HepG2 (cell line): Measurements from ENCODE around the gene MXRA7. TPM values are rescaled to one million over a fixed set of nuclear protein-coding genes. Genes with fewer than 3 reads are reported as not detected.

ENCODE experiments used
- AKAP8 ChIP-seq: sonication (generic); formaldehyde crosslinking; IDR thresholded peaks from 2 replicates; pipeline ENCODE4 v1.5.1; 2020; ENCODE audit warnings: mild to moderate bottlenecking, missing genetic modification reagents
- ARNT ChIP-seq: fragments of 450-650 bp; IDR thresholded peaks from 2 replicates; pipeline ENCODE4 v1.6.1; 2017
- CSRNP2 ChIP-seq: sonication (generic); formaldehyde crosslinking; conservative IDR thresholded peaks from 2 replicates; pipeline ENCODE4 v1.8.0; 2022; ENCODE audit warnings: low read depth, missing genetic modification reagents
- DNMT1 ChIP-seq: sonication (generic); formaldehyde crosslinking; IDR thresholded peaks from 2 replicates; pipeline ENCODE4 v1.5.1; 2020; ENCODE audit warnings: mild to moderate bottlenecking, missing genetic modification reagents
- FOXC1 ChIP-seq: sonication (generic); formaldehyde crosslinking; IDR thresholded peaks from 2 replicates; pipeline ENCODE4 v1.8.0; 2022; ENCODE audit warnings: mild to moderate bottlenecking, missing genetic modification reagents, borderline replicate concordance
- GABPB1 ChIP-seq: IDR thresholded peaks from 2 replicates; pipeline ENCODE4 v1.6.1; 2016; ENCODE audit warnings: mild to moderate bottlenecking, missing genetic modification reagents, moderate library complexity, missing compliant biosample characterization
- ISX ChIP-seq: sonication (generic); formaldehyde crosslinking; conservative IDR thresholded peaks from 2 replicates; pipeline ENCODE4 v1.5.0; 2020; ENCODE audit warnings: missing genetic modification reagents
- MXI1 ChIP-seq: IDR thresholded peaks from 3 replicates; pipeline ENCODE4 v1.6.1; 2012; ENCODE audit warnings: low read depth, low read length, inconsistent platforms, borderline replicate concordance
- RFXAP ChIP-seq: sonication (generic); formaldehyde crosslinking; IDR thresholded peaks from 2 replicates; pipeline ENCODE4 v1.4.0; 2020; ENCODE audit warnings: missing genetic modification reagents, borderline replicate concordance
- TFE3 ChIP-seq: IDR thresholded peaks from 2 replicates; pipeline ENCODE4 v1.6.1; 2016
- ZBTB33 ChIP-seq: sonication (generic); formaldehyde crosslinking; IDR thresholded peaks from 2 replicates; pipeline ENCODE4 v1.4.0; 2020; ENCODE audit warnings: missing genetic modification reagents
- ZBTB37 ChIP-seq: sonication (generic); formaldehyde crosslinking; IDR thresholded peaks from 2 replicates; pipeline ENCODE4 v1.4.0; 2020; ENCODE audit warnings: mild to moderate bottlenecking, missing genetic modification reagents
- ZC3H4 ChIP-seq: sonication (generic); formaldehyde crosslinking; IDR thresholded peaks from 2 replicates; pipeline ENCODE4 v1.4.0; 2020; ENCODE audit warnings: missing genetic modification reagents, borderline replicate concordance
- ZNF335 ChIP-seq: sonication (generic); formaldehyde crosslinking; IDR thresholded peaks from 2 replicates; pipeline ENCODE4 v1.4.0; 2020; ENCODE audit warnings: missing genetic modification reagents
- ZNF451 ChIP-seq: sonication (generic); formaldehyde crosslinking; IDR thresholded peaks from 2 replicates; pipeline ENCODE4 v1.5.0; 2020; ENCODE audit warnings: mild to moderate bottlenecking, missing genetic modification reagents
- ZNF597 ChIP-seq: sonication (generic); formaldehyde crosslinking; IDR thresholded peaks from 2 replicates; pipeline ENCODE4 v1.5.0; 2020; ENCODE audit warnings: missing genetic modification reagents
- ZNF619 ChIP-seq: sonication (generic); formaldehyde crosslinking; IDR thresholded peaks from 2 replicates; pipeline ENCODE4 v1.4.0; 2020; ENCODE audit warnings: mild to moderate bottlenecking, missing genetic modification reagents
- ZNF644 ChIP-seq: IDR thresholded peaks from 2 replicates; pipeline ENCODE4 v1.6.1; 2016; ENCODE audit warnings: low read depth
- ZNF775 ChIP-seq: sonication (generic); formaldehyde crosslinking; IDR thresholded peaks from 2 replicates; pipeline ENCODE4 v1.4.0; 2020; ENCODE audit warnings: missing genetic modification reagents, mild to moderate bottlenecking, moderate library complexity, borderline replicate concordance
- ZNF790 ChIP-seq: sonication (generic); formaldehyde crosslinking; IDR thresholded peaks from 2 replicates; pipeline ENCODE4 v1.8.0; 2022; ENCODE audit warnings: missing genetic modification reagents, mild to moderate bottlenecking, borderline replicate concordance
- ZSCAN21 ChIP-seq: sonication (generic); formaldehyde crosslinking; IDR thresholded peaks from 2 replicates; pipeline ENCODE4 v1.8.0; 2022; ENCODE audit warnings: mild to moderate bottlenecking, missing genetic modification reagents, moderate library complexity, borderline replicate concordance
- polyA plus RNA-seq, 8 experiments: library from polyadenylated mRNA; depleted of rRNA in 3 of 8; stranded (reverse) in 7 of 8; unstranded in 1 of 8; fragments of >200 nt; fragmentation: Illumina TruSeq in 4 of 8; extraction: Trizol in 4 of 8; gene quantifications; 2 replicates each; pipeline versions ENCODE4 v1.2.1 to v1.2.3, GENCODE V29; 2011 to 2016; ENCODE audit warnings: low read depth in 4 of 8, missing spikeins in 1 of 8, mixed read lengths in 1 of 8; ENCODE audit not compliant: insufficient read depth in 1 of 8
- total RNA-seq, 5 experiments: library from RNA; depleted of rRNA; stranded (reverse); fragments of >200 nt; fragmentation: Illumina TruSeq; extraction: Trizol; gene quantifications; 2 replicates each; pipeline ENCODE4 v1.2.3, GENCODE V29; 2016; ENCODE audit warnings: low read depth in 1 of 5

Gene MXRA7
- total and polyA plus RNA-seq, 2 of the 13 experiments (the other 11 are each of a cell fraction or from before 2014, with no cell fraction given): 44.8 to 112 TPM

GRCh38 chr17:76737676-76738467 lies 27.1 kb upstream of the MXRA7 start, which contains the start of gene MFSD11 (continued):
- no peak for TF ChIP-seq ZBTB37
- peak; percentile 42 for TF ChIP-seq ZSCAN21 (CRISPR knock-in tag)
- TF ChIP-seq ZNF335 (CRISPR knock-in tag): peak; percentile 72
- TF ChIP-seq ZNF644 (CRISPR knock-in tag): 0 out of 2 replicates have a peak, but pooled peaks have one; percentile 20
- TF ChIP-seq ZNF597 (CRISPR knock-in tag): no peak
- 0 out of 2 replicates have a peak, but pooled peaks have one; percentile 8 for TF ChIP-seq RFXAP (CRISPR knock-in tag)
- TF ChIP-seq FOXC1 (CRISPR knock-in tag): peak; percentile 56; the same call in 1 of the 2 replicates
- peak; percentile 88 for TF ChIP-seq TFE3
- TF ChIP-seq ARNT: no peak
- TF ChIP-seq ZNF790: peak; percentile 51; the same call in 1 of the 2 replicates
- peak; percentile 91; the same call in 2 of the 3 replicates for TF ChIP-seq MXI1
- TF ChIP-seq ZNF619: peak; percentile 98
- TF ChIP-seq GABPB1 (CRISPR knock-in tag): peak; percentile 46; the same call in 1 of the 2 replicates
- peak; percentile 83; the same call in 1 of the 2 replicates for TF ChIP-seq DNMT1 (CRISPR knock-in tag)
- no peak for TF ChIP-seq ZNF451 (CRISPR knock-in tag)
- no peak for TF ChIP-seq ISX
- TF ChIP-seq ZNF775: no peak
- TF ChIP-seq ZBTB33 (CRISPR knock-in tag): 0 out of 2 replicates have a peak, but pooled peaks have one; percentile 8
- TF ChIP-seq AKAP8 (CRISPR knock-in tag): no peak
- no peak for TF ChIP-seq ZC3H4 (CRISPR knock-in tag)
- TF ChIP-seq CSRNP2 (CRISPR knock-in tag): no peak
